Left ventricle myocardium inferior (tissue), 1 donor: ENCODE data around the gene PALM2AKAP2. TPM values are rescaled to one million over a fixed set of nuclear protein-coding genes. Genes with fewer than 3 reads are reported as not detected.

Source experiments
- DNase-seq: peaks from one replicate; pipeline ENCODE4 v3.0.0-alpha.2; 2020
- H3K27ac ChIP-seq: fragments of 200-600 bp; replicated peaks from 2 replicates; pipeline ENCODE4 v1.8.0; 2021
- H3K27me3 ChIP-seq: fragments of 200-600 bp; 2 replicates; pipeline ENCODE4 v1.8.0; 2021; ENCODE audit warnings: low read depth
- H3K36me3 ChIP-seq: fragments of 200-600 bp; 2 replicates; pipeline ENCODE4 v1.8.0; 2021
- H3K4me1 ChIP-seq: fragments of 200-600 bp; 2 replicates; pipeline ENCODE4 v1.8.0; 2021
- H3K4me3 ChIP-seq: fragments of 200-600 bp; 2 replicates; pipeline ENCODE4 v1.8.0; 2021; ENCODE audit warnings: mild to moderate bottlenecking, moderate library complexity
- H3K9me3 ChIP-seq: fragments of 200-600 bp; replicated peaks from 2 replicates; pipeline ENCODE4 v1.8.0; 2021
- intact Hi-C: fragments of 100-400 bp; cut with micrococcal nuclease; formaldehyde crosslinking; loops from one replicate; pipeline ENCODE4 v1.11.0; 2022
- total RNA-seq: library from RNA; stranded (reverse); fragmentation: NEBNext Ultra II Directional; extraction: Animal tissue kit (Norgen Biotek cat#: 25700); gene quantifications from one replicate; pipeline ENCODE4 v1.2.1, GENCODE V29; 2021
- TF ChIP-seq, protein P1 (sequence below): fragments of 200-600 bp; IDR thresholded peaks from 2 replicates; pipeline ENCODE4 v1.8.0; 2021; ENCODE audit warnings: antibody characterized with exemption, mild to moderate bottlenecking, borderline replicate concordance
- donor health status: DM: no; HTN: yes; CAD: no; lungs with severe emphysema.

PALM2AKAP2 gene
- total RNA-seq, 1 donor from 2014 or later, result 90.2 TPM

DNA sequence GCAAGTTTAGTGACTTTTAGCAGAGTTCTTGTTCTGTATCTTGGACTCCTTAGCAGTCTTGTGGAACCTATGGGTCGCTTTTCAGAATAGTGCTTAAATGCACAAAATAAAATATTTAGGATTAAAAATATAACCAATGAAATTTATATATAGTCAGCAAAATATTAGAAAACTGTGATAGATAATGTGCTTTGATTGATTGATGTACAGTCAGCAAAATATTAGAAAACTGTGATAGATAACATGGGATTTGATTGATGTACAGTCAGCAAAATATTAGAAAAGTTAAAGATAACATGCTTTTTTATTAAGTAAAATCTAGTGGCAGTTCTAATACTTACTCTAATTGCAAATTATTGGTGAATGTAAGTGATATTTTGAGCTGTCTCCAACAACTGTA, 16.1 kb downstream of the PALM2AKAP2 start:
- intact Hi-C loops, result no loop called here
- TF ChIP-seq, protein P1, sequence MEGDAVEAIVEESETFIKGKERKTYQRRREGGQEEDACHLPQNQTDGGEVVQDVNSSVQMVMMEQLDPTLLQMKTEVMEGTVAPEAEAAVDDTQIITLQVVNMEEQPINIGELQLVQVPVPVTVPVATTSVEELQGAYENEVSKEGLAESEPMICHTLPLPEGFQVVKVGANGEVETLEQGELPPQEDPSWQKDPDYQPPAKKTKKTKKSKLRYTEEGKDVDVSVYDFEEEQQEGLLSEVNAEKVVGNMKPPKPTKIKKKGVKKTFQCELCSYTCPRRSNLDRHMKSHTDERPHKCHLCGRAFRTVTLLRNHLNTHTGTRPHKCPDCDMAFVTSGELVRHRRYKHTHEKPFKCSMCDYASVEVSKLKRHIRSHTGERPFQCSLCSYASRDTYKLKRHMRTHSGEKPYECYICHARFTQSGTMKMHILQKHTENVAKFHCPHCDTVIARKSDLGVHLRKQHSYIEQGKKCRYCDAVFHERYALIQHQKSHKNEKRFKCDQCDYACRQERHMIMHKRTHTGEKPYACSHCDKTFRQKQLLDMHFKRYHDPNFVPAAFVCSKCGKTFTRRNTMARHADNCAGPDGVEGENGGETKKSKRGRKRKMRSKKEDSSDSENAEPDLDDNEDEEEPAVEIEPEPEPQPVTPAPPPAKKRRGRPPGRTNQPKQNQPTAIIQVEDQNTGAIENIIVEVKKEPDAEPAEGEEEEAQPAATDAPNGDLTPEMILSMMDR, result no peak
- no peaks in the 10 kb centered on the region for H3K27me3 ChIP-seq
- H3K36me3 ChIP-seq, result no peaks in the 10 kb centered on the region
- H3K27ac ChIP-seq, result peak overlapping the region; percentile 66
- no peak overlapping the region for H3K4me3 ChIP-seq
- DNase-seq, result no peak
- H3K4me1 ChIP-seq, result peaks cover 85% of the 10 kb centered on the region
- no peaks in the 10 kb centered on the region for H3K9me3 ChIP-seq

DNA sequence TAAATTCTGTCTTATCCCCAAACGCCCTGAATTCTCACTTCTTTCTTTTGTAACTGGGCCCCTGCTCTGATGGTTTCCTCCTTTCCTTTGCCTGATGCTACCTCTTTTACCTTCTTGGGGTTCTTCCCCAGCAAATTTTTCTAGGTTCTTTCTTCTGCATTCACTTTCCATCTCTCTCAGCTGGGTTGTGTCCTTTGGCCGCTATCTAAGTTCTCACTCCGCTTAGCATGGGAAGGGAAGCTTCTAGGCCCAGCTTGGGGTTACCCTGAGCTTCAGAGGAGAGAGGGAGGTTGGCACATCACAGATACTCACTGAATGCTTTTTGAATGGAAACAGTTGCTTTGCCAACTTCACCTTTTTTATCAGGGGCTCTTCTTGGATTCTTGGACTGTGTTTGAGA, 17.0 kb downstream of the PALM2AKAP2 start:
- no peaks in the 10 kb centered on the region for H3K36me3 ChIP-seq
- TF ChIP-seq, protein P1, result no peak
- H3K9me3 ChIP-seq, result no peaks in the 10 kb centered on the region
- H3K4me1 ChIP-seq, result peaks cover 85% of the 10 kb centered on the region
- no peak overlapping the region for H3K4me3 ChIP-seq
- intact Hi-C loops, result no loop called here
- no peaks in the 10 kb centered on the region for H3K27me3 ChIP-seq
- no peak for DNase-seq
- peak overlapping the region; percentile 66 for H3K27ac ChIP-seq

DNA sequence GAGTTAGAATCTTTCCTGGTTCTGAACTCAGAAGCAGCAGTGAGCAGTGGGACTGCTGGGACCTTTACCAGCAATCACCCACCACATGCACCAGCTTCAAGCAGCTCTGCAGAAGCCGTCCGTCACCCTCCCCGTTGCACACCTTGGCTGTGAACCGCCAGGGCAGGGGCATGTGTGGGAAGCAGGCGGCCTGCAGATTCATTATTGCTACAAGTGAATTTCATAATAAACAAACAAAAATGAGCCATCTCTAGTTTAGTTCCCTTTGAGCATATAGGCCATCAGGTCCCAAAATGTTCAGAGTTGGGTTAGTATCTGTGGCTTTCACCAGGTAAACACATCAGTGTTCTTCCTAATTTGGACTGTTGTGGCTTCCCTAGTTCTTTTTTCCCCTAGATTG, 17.5 kb downstream of the PALM2AKAP2 start:
- DNase-seq, result no peak
- Histone ChIP-seq H3K36me3 (no peaks in the 10 kb centered on the region), H3K9me3 (no peaks in the 10 kb centered on the region), H3K4me1 (peaks cover 85% of the 10 kb centered on the region), H3K27ac (no peak overlapping the region), H3K4me3 (no peak overlapping the region), H3K27me3 (no peaks in the 10 kb centered on the region)
- TF ChIP-seq, protein P1, result no peak
- intact Hi-C loops, result no loop called here

DNA sequence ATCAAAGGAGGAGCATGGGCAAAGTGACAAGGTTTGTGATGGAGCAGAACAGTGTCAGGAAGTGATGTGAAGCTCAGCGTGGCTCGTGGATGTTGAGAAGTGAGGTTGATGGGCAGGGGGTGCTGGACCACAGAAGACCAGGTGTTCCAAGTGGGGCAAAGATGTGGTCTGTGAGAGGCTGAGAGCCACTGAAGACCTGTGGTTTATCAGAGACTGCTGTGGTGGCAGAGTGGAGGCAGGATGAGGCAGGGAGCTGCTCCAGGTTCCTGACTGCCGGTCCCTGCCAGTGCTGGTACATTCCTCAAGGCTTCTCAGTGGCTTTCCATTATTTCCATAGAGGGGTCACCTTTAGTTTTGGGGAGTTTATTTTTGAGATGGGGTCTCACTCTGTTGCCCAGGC, 19.1 kb downstream of the PALM2AKAP2 start:
- DNase-seq, result no peak
- TF ChIP-seq, protein P1, result no peak
- Histone ChIP-seq H3K27ac (peak overlapping the region; percentile 70), H3K9me3 (no peaks in the 10 kb centered on the region), H3K36me3 (no peaks in the 10 kb centered on the region), H3K4me3 (no peak overlapping the region), H3K27me3 (no peaks in the 10 kb centered on the region), H3K4me1 (peaks cover 80% of the 10 kb centered on the region)
- intact Hi-C loops, result no loop called here

DNA sequence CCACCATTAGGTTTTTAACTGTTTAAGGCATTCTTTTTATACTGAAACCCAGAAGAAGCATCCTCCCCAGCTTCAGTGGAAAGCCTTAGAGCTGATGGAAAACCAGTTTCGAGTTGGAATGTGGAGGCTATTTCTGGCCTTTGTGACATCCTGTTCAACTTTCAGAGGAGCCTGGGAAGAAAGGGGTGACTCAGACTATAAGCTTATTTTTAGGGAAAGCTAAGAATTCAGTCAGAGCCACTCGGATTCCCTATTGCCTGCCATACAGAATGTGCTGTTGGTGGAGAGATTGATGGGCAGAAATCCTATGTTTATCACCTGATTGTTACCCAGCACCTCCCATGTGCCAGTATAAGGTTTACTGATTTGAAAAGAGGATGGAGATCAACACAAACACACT, 19.8 kb downstream of the PALM2AKAP2 start:
- H3K27me3 ChIP-seq, result no peaks in the 10 kb centered on the region
- TF ChIP-seq, protein P1, result no peak
- H3K27ac ChIP-seq, result peak overlapping the region; percentile 70
- peaks cover 80% of the 10 kb centered on the region for H3K4me1 ChIP-seq
- no peaks in the 10 kb centered on the region for H3K36me3 ChIP-seq
- intact Hi-C loops, result no loop called here
- DNase-seq, result no peak
- H3K4me3 ChIP-seq, result no peak overlapping the region
- no peaks in the 10 kb centered on the region for H3K9me3 ChIP-seq

DNA sequence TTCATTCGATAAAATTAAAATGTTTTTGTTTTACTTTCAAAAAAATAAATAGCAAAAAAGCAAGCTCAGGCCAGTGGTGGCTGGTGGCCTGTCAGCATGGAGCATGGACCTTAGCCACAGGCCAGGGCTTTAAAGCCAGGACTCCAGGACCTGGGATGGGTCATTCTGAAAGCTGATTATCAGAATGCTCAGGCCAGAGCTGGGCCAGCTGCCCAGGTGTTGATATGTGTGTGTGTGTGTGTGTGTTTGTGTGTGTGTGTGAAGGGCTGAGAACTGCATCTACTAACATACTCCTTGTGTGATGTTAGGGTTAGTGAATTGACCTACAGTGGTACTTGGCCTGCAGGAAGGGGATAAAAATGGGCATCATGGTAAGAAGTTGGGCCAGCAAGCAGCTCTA, 21.5 kb downstream of the PALM2AKAP2 start:
- peaks cover 80% of the 10 kb centered on the region for H3K4me1 ChIP-seq

More for the DNA sequence above, 21.5 kb downstream of the PALM2AKAP2 start:
- Histone ChIP-seq H3K27me3 (no peaks in the 10 kb centered on the region), H3K27ac (peak overlapping the region; percentile 70), H3K4me3 (no peak overlapping the region), H3K36me3 (no peaks in the 10 kb centered on the region), H3K9me3 (no peaks in the 10 kb centered on the region)
- peak; percentile 33 for DNase-seq
- intact Hi-C loops, result no loop called here
- TF ChIP-seq, protein P1, result no peak
